Mucosa of rectum (tissue), 2 donors: Measurements from ENCODE around the gene VRK1.
"Not testable (repeated sequence)": the region's sequence is repeated elsewhere in the genome, so short reads cannot be mapped to it uniquely, and the experiment has no call there.

Experiments
- H3K27ac ChIP-seq, 2 donors: one replicate each; pipeline ENCODE4 v1.7.0; 2013; ENCODE audit warnings: inconsistent platforms in 2 of 2, low read depth in 2 of 2, low read length in 2 of 2
- H3K27me3 ChIP-seq, 2 donors: one replicate each; pipeline ENCODE4 v1.7.0; 2013; ENCODE audit warnings: low read length in 2 of 2; ENCODE audit not compliant: control insufficient read depth in 2 of 2, insufficient read depth in 2 of 2
- H3K36me3 ChIP-seq, 2 donors: one replicate each; pipeline ENCODE4 v1.7.0; 2013; ENCODE audit warnings: low read length in 2 of 2; ENCODE audit not compliant: control insufficient read depth in 2 of 2, insufficient read depth in 2 of 2
- H3K4me1 ChIP-seq, 2 donors: one replicate each; pipeline ENCODE4 v1.7.0; 2013; ENCODE audit warnings: low read length in 2 of 2, mild to moderate bottlenecking in 1 of 2; ENCODE audit not compliant: control insufficient read depth in 2 of 2, insufficient read depth in 2 of 2
- H3K4me3 ChIP-seq, 2 donors: one replicate each; pipeline ENCODE4 v1.7.0; 2013; ENCODE audit warnings: low read length in 2 of 2
- H3K9ac ChIP-seq, 2 donors: one replicate each; pipeline ENCODE4 v1.7.0; 2013; ENCODE audit warnings: low read length in 2 of 2, low read depth in 1 of 2, mild to moderate bottlenecking in 1 of 2
- H3K9me3 ChIP-seq, 2 donors: one replicate each; pipeline ENCODE4 v1.7.0; 2013; ENCODE audit warnings: low read length in 2 of 2; ENCODE audit not compliant: control insufficient read depth in 2 of 2
- donor health status: healthy.
- donor health status: Normal muscosa, but diverticular disease.

The VRK1 gene

DNA sequence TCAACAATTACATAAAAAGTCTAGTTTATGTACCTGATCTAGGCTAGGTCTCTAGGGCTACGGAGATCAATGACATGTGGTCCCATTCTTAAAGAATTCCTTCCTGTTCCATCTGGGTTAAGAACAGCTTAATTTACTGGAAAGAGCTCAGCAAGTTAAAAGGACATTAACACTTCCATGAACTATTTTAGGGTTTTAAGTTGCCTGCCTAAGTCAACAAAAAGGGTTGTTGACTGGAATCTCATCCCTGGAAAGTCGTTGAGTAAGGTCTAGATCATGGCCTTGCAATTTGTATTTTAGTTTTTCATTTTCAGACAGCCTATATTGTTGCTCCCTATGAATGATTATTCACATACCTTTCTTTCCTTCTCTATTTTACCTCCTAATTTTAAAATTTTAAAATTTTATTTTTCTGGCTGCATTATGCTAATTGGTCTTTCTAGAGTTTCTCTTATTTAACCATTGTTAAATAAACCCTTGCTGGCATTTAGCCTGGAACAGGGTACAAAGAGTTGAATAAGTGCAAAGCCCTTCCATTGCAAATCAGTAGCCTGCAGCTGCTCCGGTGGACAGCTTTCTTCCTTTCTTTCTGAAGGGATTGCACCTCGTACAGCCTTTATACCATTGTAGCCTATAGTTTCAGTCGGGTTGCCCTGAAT lies 66.3 kb downstream of the VRK1 start:
- no peak overlapping the region for H3K27ac ChIP-seq
- H3K4me1 ChIP-seq, result no peaks in the 10 kb centered on the region
- no peak overlapping the region for H3K4me3 ChIP-seq
- no peak overlapping the region for H3K9ac ChIP-seq
- H3K36me3 ChIP-seq, result no peaks in the 10 kb centered on the region
- H3K9me3 ChIP-seq, result no peaks in the 10 kb centered on the region
- no peaks in the 10 kb centered on the region for H3K27me3 ChIP-seq

- Histone ChIP-seq H3K27ac (no peak overlapping the region), H3K4me1 (no peaks in the 10 kb centered on the region), H3K9ac (no peak overlapping the region), H3K9me3 (no peaks in the 10 kb centered on the region), H3K36me3 (no peaks in the 10 kb centered on the region), H3K4me3 (no peak overlapping the region), H3K27me3 (no peaks in the 10 kb centered on the region)
These were observed 66.8 kb downstream of the VRK1 start for GRCh38 chr14:96863986-96864330.

GRCh38 chr14:96867634-96868033 lies 70.5 kb downstream of the VRK1 start:
- Histone ChIP-seq H3K9me3 (no peaks in the 10 kb centered on the region), H3K27me3 (no peaks in the 10 kb centered on the region), H3K9ac (no peak overlapping the region), H3K27ac (no peak overlapping the region), H3K4me1 (no peaks in the 10 kb centered on the region), H3K36me3 (peaks cover 0 to 3% of the 10 kb centered on the region in 2 donors), H3K4me3 (no peak overlapping the region)

GRCh38 chr14:96874127-96874526 lies 76.9 kb downstream of the VRK1 start:
- H3K9me3 ChIP-seq, result no peaks in the 10 kb centered on the region

DNA sequence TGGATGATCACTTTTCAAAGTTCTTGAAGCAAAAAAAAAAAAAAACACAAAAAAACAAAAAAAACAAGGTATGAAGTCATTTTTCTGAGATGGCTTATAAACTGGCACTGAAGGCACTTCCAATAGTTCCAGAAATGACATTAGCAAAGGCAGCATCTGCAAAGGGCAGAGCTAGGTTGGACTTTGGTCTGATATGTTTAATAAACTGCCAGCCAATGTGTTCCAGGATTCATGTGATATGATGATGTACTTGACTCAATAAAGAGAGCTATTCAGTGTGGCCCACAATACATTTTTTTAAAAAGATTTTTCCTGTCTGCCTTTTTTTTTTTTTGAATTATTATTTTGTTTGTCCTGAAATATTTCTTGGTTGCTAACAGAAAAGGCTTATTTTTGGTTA lies 79.6 kb downstream of the VRK1 start:
- no peak overlapping the region for H3K27ac ChIP-seq
- no peak overlapping the region for H3K9ac ChIP-seq
- H3K4me1 ChIP-seq, result no peaks in the 10 kb centered on the region
- H3K27me3 ChIP-seq, result no peaks in the 10 kb centered on the region
- H3K36me3 ChIP-seq, result peaks cover 0 to 6% of the 10 kb centered on the region in 2 donors
- no peaks in the 10 kb centered on the region for H3K9me3 ChIP-seq
- no peak overlapping the region for H3K4me3 ChIP-seq

More at GRCh38 chr14:96874127-96874526, 76.9 kb downstream of the VRK1 start:
- no peaks in the 10 kb centered on the region for H3K27me3 ChIP-seq
- no peaks in the 10 kb centered on the region for H3K4me1 ChIP-seq
- peaks cover 0 to 9% of the 10 kb centered on the region in 2 donors for H3K36me3 ChIP-seq
- no peak overlapping the region for H3K9ac ChIP-seq
- no peak overlapping the region for H3K4me3 ChIP-seq
- no peak overlapping the region for H3K27ac ChIP-seq

DNA sequence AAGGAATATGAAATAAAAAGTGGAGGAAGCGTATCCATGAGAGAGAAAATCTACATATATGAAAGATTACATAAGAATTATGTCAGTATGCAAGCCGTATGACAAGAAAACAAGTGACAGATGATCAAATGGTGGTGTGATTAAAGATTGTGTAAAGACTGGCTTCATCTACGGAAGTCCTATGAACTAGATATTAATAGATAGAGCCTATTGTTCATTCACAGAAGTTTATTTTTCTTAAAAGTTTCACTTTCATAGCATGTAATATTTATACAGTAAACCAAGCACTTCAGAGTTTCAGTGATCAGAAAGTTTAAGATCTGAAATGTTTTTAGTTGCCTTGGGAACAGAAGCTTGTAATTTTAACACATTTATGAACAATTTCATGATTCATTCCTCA lies 84.5 kb downstream of the VRK1 start:
- Histone ChIP-seq H3K4me3 (no peak overlapping the region), H3K9ac (no peak overlapping the region), H3K9me3 (no peaks in the 10 kb centered on the region), H3K36me3 (peaks cover 0 to 3% of the 10 kb centered on the region in 2 donors), H3K27ac (no peak overlapping the region), H3K27me3 (no peaks in the 10 kb centered on the region), H3K4me1 (no peaks in the 10 kb centered on the region)

DNA sequence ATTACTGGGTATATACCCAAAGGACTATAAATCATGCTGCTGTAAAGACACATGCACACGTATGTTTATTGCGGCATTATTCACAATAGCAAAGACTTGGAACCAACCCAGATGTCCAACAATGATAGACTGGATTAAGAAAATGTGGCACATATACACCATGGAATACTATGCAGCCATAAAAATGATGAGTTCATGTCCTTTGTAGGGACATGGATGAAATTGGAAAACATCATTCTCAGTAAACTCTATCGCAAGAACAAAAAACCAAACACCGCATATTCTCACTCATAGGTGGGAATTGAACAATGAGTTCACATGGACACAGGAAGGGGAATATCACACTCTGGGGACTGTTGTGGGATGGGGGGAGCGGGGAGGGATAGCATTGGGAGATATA lies 86.8 kb downstream of the VRK1 start:
- not testable (repeated sequence) for H3K27me3 ChIP-seq, H3K4me3 ChIP-seq, H3K4me1 ChIP-seq, H3K27ac ChIP-seq, H3K9ac ChIP-seq, H3K9me3 ChIP-seq, H3K36me3 ChIP-seq

DNA sequence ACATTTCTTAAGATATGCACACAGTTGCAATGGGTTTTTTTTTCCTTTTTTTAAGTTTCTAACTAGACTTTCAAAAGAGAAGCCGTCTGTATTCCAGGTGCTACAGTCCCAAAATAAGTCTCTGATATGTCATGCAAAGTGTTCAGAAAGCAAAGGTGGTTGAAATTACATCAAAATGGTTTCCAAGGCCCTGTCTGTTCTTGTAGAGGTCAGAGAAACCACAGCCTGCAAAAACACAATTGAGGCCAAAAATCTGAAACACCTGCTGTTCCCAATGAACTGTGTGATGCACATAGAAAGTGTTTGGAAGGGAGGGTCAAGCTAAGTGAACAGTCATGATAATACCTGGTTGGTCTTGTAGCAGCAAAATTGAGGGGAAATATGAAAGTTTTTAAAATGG lies 91.0 kb downstream of the VRK1 start:
- no peak overlapping the region for H3K9ac ChIP-seq
- no peak overlapping the region for H3K4me3 ChIP-seq
- H3K4me1 ChIP-seq, result no peaks in the 10 kb centered on the region
- H3K36me3 ChIP-seq, result no peaks in the 10 kb centered on the region
- H3K9me3 ChIP-seq, result no peaks in the 10 kb centered on the region
- H3K27ac ChIP-seq, result no peak overlapping the region
- no peaks in the 10 kb centered on the region for H3K27me3 ChIP-seq

GRCh38 chr14:96888593-96888992 lies 91.4 kb downstream of the VRK1 start:
- Histone ChIP-seq H3K9ac (no peak overlapping the region), H3K9me3 (no peaks in the 10 kb centered on the region), H3K36me3 (no peaks in the 10 kb centered on the region), H3K27me3 (no peaks in the 10 kb centered on the region), H3K4me3 (no peak overlapping the region), H3K4me1 (no peaks in the 10 kb centered on the region), H3K27ac (no peak overlapping the region)

- Histone ChIP-seq H3K9ac (no peak overlapping the region), H3K9me3 (no peaks in the 10 kb centered on the region), H3K4me3 (no peak overlapping the region), H3K36me3 (no peaks in the 10 kb centered on the region), H3K27ac (no peak overlapping the region), H3K4me1 (no peaks in the 10 kb centered on the region), H3K27me3 (no peaks in the 10 kb centered on the region)
These were observed 91.9 kb downstream of the VRK1 start for GRCh38 chr14:96889091-96889490.
